MCF 10A (cell line): ENCODE data around the gene PEAK1. TPM values are rescaled to one million over a fixed set of nuclear protein-coding genes. Genes with fewer than 3 reads are reported as not detected.

Experiments used
- BruUV-seq: library from RNA; stranded (reverse); fragments of 400-500 nt; replicated peaks from 2 replicates; lab custom pipeline; 2021; lab: Mats Ljungman, UMichigan
- CTCF ChIA-PET: fragments of 300-600 bp; sonication (Branson Sonifier 250); formaldehyde crosslinking; extraction: SDS; loops from one replicate; lab custom pipeline; 2021; ENCODE audit warnings: antibody characterized with exemption, inconsistent platforms; lab: Yijun Ruan, JAX
- POLR2A ChIA-PET: fragments of 300-600, 350-650 bp; sonication (Branson Sonifier 250); formaldehyde crosslinking; extraction: SDS; loops from one replicate; lab custom pipeline; 2020; ENCODE audit warnings: antibody characterized with exemption, inconsistent platforms; lab: Yijun Ruan, JAX
- DNase-seq: peaks from one replicate; pipeline ENCODE4 v3.0.0-alpha.2; 2018; ENCODE audit not compliant: unreplicated experiment
- H3K27ac Mint-ChIP-seq: one replicate; pipeline ENCODE4 v1.8.0; 2022; ENCODE audit warnings: mild to moderate bottlenecking, low read depth, mixed read lengths; ENCODE audit not compliant: unreplicated experiment
- H3K27me3 Mint-ChIP-seq: one replicate; pipeline ENCODE4 v1.8.0; 2022; ENCODE audit warnings: mixed read lengths; ENCODE audit not compliant: insufficient read depth, unreplicated experiment
- H3K36me3 Mint-ChIP-seq: one replicate; pipeline ENCODE4 v1.8.0; 2022; ENCODE audit warnings: mild to moderate bottlenecking, moderate library complexity, mixed read lengths; ENCODE audit not compliant: insufficient read depth, unreplicated experiment
- H3K4me1 Mint-ChIP-seq: one replicate; pipeline ENCODE4 v1.8.0; 2022; ENCODE audit warnings: mixed read lengths; ENCODE audit not compliant: insufficient read depth, unreplicated experiment
- H3K4me3 Mint-ChIP-seq: one replicate; pipeline ENCODE4 v1.8.0; 2022; ENCODE audit warnings: mild to moderate bottlenecking, moderate library complexity, mixed read lengths; ENCODE audit not compliant: unreplicated experiment
- H3K9me3 Mint-ChIP-seq: one replicate; pipeline ENCODE4 v1.8.0; 2022; ENCODE audit warnings: mixed read lengths; ENCODE audit not compliant: unreplicated experiment
- intact Hi-C: fragments of 100-400 bp; cut with micrococcal nuclease; formaldehyde crosslinking; loops from 2 replicates; pipeline ENCODE4 v1.14.1; 2022
- total RNA-seq: library from RNA; stranded (reverse); gene quantifications from 2 replicates; pipeline ENCODE4 v1.2.3, GENCODE V29; 2022
- TF ChIP-seq, protein P1 (sequence below): fragments of 200-600 bp; IDR thresholded peaks from one replicate; pipeline ENCODE4 v1.8.0; 2022; ENCODE audit warnings: antibody characterized with exemption, mild to moderate bottlenecking; ENCODE audit not compliant: unreplicated experiment

Gene PEAK1
- total RNA-seq, 1 experiment from 2014 or later, result 20.0 TPM

- H3K9me3 Mint-ChIP-seq, result no peaks in the 10 kb centered on the region
- no peaks in the 10 kb centered on the region for H3K27me3 Mint-ChIP-seq
- CTCF ChIA-PET, result no interaction called here
- BruUV-seq, result no TSS peak
- H3K36me3 Mint-ChIP-seq, result peaks cover 5% of the 10 kb centered on the region
- DNase-seq, result no peak
- POLR2A ChIA-PET, result interaction anchor here (1.2 kb wide), 1 partner anchor 487 kb away, joined by 3 read pairs; no protein-coding TSS in a partner anchor
- no peak overlapping the region for H3K27ac Mint-ChIP-seq
- no peak overlapping the region for H3K4me3 Mint-ChIP-seq
- H3K4me1 Mint-ChIP-seq, result peaks cover 19% of the 10 kb centered on the region
- TF ChIP-seq, protein P1, sequence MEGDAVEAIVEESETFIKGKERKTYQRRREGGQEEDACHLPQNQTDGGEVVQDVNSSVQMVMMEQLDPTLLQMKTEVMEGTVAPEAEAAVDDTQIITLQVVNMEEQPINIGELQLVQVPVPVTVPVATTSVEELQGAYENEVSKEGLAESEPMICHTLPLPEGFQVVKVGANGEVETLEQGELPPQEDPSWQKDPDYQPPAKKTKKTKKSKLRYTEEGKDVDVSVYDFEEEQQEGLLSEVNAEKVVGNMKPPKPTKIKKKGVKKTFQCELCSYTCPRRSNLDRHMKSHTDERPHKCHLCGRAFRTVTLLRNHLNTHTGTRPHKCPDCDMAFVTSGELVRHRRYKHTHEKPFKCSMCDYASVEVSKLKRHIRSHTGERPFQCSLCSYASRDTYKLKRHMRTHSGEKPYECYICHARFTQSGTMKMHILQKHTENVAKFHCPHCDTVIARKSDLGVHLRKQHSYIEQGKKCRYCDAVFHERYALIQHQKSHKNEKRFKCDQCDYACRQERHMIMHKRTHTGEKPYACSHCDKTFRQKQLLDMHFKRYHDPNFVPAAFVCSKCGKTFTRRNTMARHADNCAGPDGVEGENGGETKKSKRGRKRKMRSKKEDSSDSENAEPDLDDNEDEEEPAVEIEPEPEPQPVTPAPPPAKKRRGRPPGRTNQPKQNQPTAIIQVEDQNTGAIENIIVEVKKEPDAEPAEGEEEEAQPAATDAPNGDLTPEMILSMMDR, result no peak
- intact Hi-C loops, result no loop called here
These were observed 2.3 kb downstream of the PEAK1 start for GRCh38 chr15:77417602-77418001.

GRCh38 chr15:77416954-77417353, 3.0 kb downstream of the PEAK1 start:
- no peak overlapping the region for H3K27ac Mint-ChIP-seq
- POLR2A ChIA-PET, result interaction anchor here (1.2 kb wide), 1 partner anchor 11 kb away, joined by 5 read pairs; no protein-coding TSS in a partner anchor

GRCh38 chr15:77416148-77416455, 3.8 kb downstream of the PEAK1 start:
- ChIA-PET CTCF (interaction anchor here (0.6 to 0.9 kb wide), 3 partner anchors 65 to 1024 kb away, joined by 3 to 4 read pairs (median 3); no protein-coding TSS in a partner anchor), POLR2A (interaction anchor here (1.2 kb wide), 1 partner anchor 10 kb away, joined by 5 read pairs; no protein-coding TSS in a partner anchor)
- Mint-ChIP-seq H3K4me1 (peaks cover 17% of the 10 kb centered on the region), H3K27me3 (no peaks in the 10 kb centered on the region), H3K4me3 (no peak overlapping the region), H3K9me3 (no peaks in the 10 kb centered on the region), H3K36me3 (peaks cover 5% of the 10 kb centered on the region), H3K27ac (no peak overlapping the region)
- peak; percentile 42 for DNase-seq
- TF ChIP-seq, protein P1, result no peak
- no TSS peak for BruUV-seq
- intact Hi-C loops, result no loop called here

More at GRCh38 chr15:77416954-77417353, 3.0 kb downstream of the PEAK1 start:
- H3K4me1 Mint-ChIP-seq, result peaks cover 17% of the 10 kb centered on the region
- H3K27me3 Mint-ChIP-seq, result no peaks in the 10 kb centered on the region
- CTCF ChIA-PET, result no interaction called here
- no peak overlapping the region for H3K4me3 Mint-ChIP-seq
- peaks cover 5% of the 10 kb centered on the region for H3K36me3 Mint-ChIP-seq
- peak; percentile 2 for DNase-seq
- TF ChIP-seq, protein P1, result no peak
- no TSS peak for BruUV-seq
- H3K9me3 Mint-ChIP-seq, result no peaks in the 10 kb centered on the region
- intact Hi-C loops, result no loop called here

DNA sequence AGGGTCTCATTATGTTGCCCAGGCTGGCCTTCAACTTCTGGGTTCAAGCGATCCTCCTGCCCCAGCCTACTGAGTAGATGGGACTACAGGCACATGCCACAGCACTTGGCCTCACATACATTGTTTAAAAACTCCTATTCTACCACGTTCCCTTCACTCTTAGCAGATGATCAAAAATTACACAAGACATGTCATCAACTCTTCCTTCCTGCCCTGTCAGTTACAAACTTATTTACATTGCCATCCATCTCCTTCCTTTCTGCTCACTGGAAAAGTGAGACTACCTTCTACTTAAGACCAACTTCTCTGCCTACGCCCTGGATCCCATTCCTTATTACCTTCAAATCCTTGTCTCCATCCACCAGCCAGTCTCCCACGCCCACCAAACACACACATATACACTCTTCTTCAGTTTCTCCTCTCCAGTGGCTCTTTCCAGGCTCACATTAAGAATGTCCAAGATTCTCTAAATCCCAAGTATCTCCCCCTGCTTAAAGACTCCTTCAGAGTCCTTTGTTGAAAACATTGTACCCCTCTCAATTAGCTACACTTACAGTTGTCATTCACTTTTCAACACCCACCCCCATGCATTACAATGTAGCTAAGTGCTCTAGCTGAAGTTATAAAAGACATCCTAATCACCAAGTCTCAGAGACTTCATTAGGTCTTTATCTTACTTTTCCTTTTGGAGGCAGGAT, 4.3 kb downstream of the PEAK1 start:
- H3K4me3 Mint-ChIP-seq, result no peak overlapping the region

More for the DNA sequence above, 4.3 kb downstream of the PEAK1 start:
- intact Hi-C loops, result no loop called here
- H3K27ac Mint-ChIP-seq, result no peak overlapping the region
- BruUV-seq, result no TSS peak
- peaks cover 17% of the 10 kb centered on the region for H3K4me1 Mint-ChIP-seq
- TF ChIP-seq, protein P1, result no peak
- H3K36me3 Mint-ChIP-seq, result peaks cover 3% of the 10 kb centered on the region
- H3K27me3 Mint-ChIP-seq, result no peaks in the 10 kb centered on the region
- POLR2A ChIA-PET, result interaction anchor here (1.2 kb wide), 1 partner anchor 10 kb away, joined by 5 read pairs; no protein-coding TSS in a partner anchor
- H3K9me3 Mint-ChIP-seq, result no peaks in the 10 kb centered on the region
- CTCF ChIA-PET, result interaction anchor here (0.7 to 0.9 kb wide), 2 partner anchors 66 to 1024 kb away, joined by 3 to 4 read pairs; no protein-coding TSS in a partner anchor
- DNase-seq, result no peak
